B cell (primary cell): ENCODE data around the gene CREB3L1. TPM values are rescaled to one million over a fixed set of nuclear protein-coding genes. Genes with fewer than 3 reads are reported as not detected.

Source experiments
- ATAC-seq: fragments of 200-7000 bp; cut with Tn5 transposase; one replicate; pipeline ENCODE4 v1.10.0; 2021; ENCODE audit warnings: low read depth, mild to moderate bottlenecking, moderate number of reproducible peaks, moderate library complexity
- CTCF ChIA-PET: fragments of 350-600 bp; sonication (Branson Sonifier 250); formaldehyde crosslinking; loops from one replicate; lab custom pipeline; 2021; ENCODE audit warnings: antibody characterized with exemption, inconsistent platforms; lab: Charles Lee
- POLR2A ChIA-PET: fragments of 350-600 bp; sonication (Branson Sonifier 250); formaldehyde crosslinking; loops from one replicate; lab custom pipeline; 2021; ENCODE audit warnings: antibody characterized with exemption; lab: Charles Lee
- DNase-seq: peaks from one replicate; pipeline ENCODE4 v3.0.0; 2013
- H2AFZ ChIP-seq: 2 replicates; pipeline ENCODE4 v1.6.1; 2012; ENCODE audit warnings: mild to moderate bottlenecking, low read depth, low read length; ENCODE audit not compliant: insufficient read depth, poor library complexity, severe bottlenecking
- H3K27ac ChIP-seq, 2 donors: 1 replicate in 1 of 2; 2 replicates in 1 of 2; pipeline ENCODE4 v1.5.1; 2012 to 2013; ENCODE audit warnings: low read length in 2 of 2, mild to moderate bottlenecking in 2 of 2, moderate library complexity in 1 of 2
- H3K27me3 ChIP-seq, 4 experiments: fragments of 200-600 bp in 1 of 4; sonication (generic) in 1 of 4; replicated peaks in 1 of 4; 1 replicate in 2 of 4; 2 replicates in 2 of 4; pipeline versions ENCODE4 v1.6.1 to v1.7.0; 2013 to 2016; ENCODE audit warnings: low read length in 3 of 4, mild to moderate bottlenecking in 2 of 4, mixed read lengths in 1 of 4, moderate library complexity in 1 of 4; ENCODE audit not compliant: insufficient read depth in 4 of 4, control insufficient read depth in 3 of 4; ENCODE audit errors: control extremely low read depth in 1 of 4
- H3K36me3 ChIP-seq, 2 experiments: replicated peaks in 1 of 2; 1 replicate in 1 of 2; 2 replicates in 1 of 2; pipeline versions ENCODE4 v1.6.1 to v1.7.1; 2013; ENCODE audit warnings: low read length in 1 of 2; ENCODE audit not compliant: insufficient read depth in 2 of 2, control insufficient read depth in 1 of 2; ENCODE audit errors: control extremely low read depth in 1 of 2, extremely low read depth in 1 of 2
- H3K4me1 ChIP-seq, 2 donors: fragments of 200-600 bp in 1 of 2; sonication (generic) in 1 of 2; 1 replicate in 1 of 2; 2 replicates in 1 of 2; pipeline versions ENCODE4 v1.5.1 to v1.6.1; 2013 to 2017; ENCODE audit warnings: low read length in 2 of 2; ENCODE audit not compliant: control insufficient read depth in 2 of 2, insufficient read depth in 2 of 2
- H3K4me2 ChIP-seq: replicated peaks from 2 replicates; pipeline ENCODE3; 2012; ENCODE audit warnings: mild to moderate bottlenecking, low read depth, low read length; ENCODE audit not compliant: poor library complexity, severe bottlenecking
- H3K4me3 ChIP-seq, 5 experiments: fragments of 200-600 bp in 1 of 5; sonication (generic) in 1 of 5; 1 replicate in 3 of 5; 2 replicates in 2 of 5; pipeline versions ENCODE4 v1.5.1 to v1.7.0; 2011 to 2016; ENCODE audit warnings: low read length in 4 of 5, mild to moderate bottlenecking in 4 of 5, low read depth in 2 of 5, control low read depth in 1 of 5, moderate library complexity in 1 of 5; ENCODE audit not compliant: insufficient read depth in 1 of 5; ENCODE audit errors: control extremely low read depth in 1 of 5, extremely low read depth in 1 of 5
- H3K79me2 ChIP-seq: fragments of 200-600 bp; sonication (generic); one replicate; pipeline ENCODE4 v1.6.0; 2016; ENCODE audit warnings: low read length; ENCODE audit not compliant: control insufficient read depth, insufficient read depth
- H3K9ac ChIP-seq: fragments of 200-600 bp; sonication (generic); 2 replicates; pipeline ENCODE4 v1.6.1; 2017; ENCODE audit warnings: mild to moderate bottlenecking, low read length, moderate library complexity
- H3K9me3 ChIP-seq, 3 donors: one replicate each; pipeline versions ENCODE4 v1.6.1 to v1.7.1; 2013; ENCODE audit warnings: low read length in 2 of 3; ENCODE audit not compliant: control insufficient read depth in 2 of 3, insufficient read depth in 1 of 3; ENCODE audit errors: control extremely low read depth in 1 of 3
- H4K20me1 ChIP-seq: 2 replicates; pipeline ENCODE4 v1.6.0; 2012; ENCODE audit warnings: mild to moderate bottlenecking, low read length; ENCODE audit not compliant: insufficient read depth, control insufficient read depth, poor library complexity, severe bottlenecking
- H3K27ac Mint-ChIP-seq: one replicate; pipeline ENCODE4 v1.8.0; 2021; ENCODE audit warnings: mixed read lengths
- H3K27me3 Mint-ChIP-seq: one replicate; pipeline ENCODE4 v1.8.0; 2021; ENCODE audit warnings: mixed read lengths
- H3K4me1 Mint-ChIP-seq: one replicate; pipeline ENCODE4 v1.8.0; 2021; ENCODE audit warnings: mixed read lengths
- H3K4me3 Mint-ChIP-seq: one replicate; pipeline ENCODE4 v1.8.0; 2021; ENCODE audit warnings: mixed read lengths
- H3K9me3 Mint-ChIP-seq: one replicate; pipeline ENCODE4 v1.8.0; 2022; ENCODE audit warnings: mixed read lengths; ENCODE audit not compliant: insufficient read depth
- CTCF ChIP-seq: fragments of 200-600 bp; IDR thresholded peaks from one replicate; pipeline ENCODE4 v1.8.0; 2022; ENCODE audit warnings: antibody characterized with exemption, mild to moderate bottlenecking
- EZH2 ChIP-seq: IDR thresholded peaks from 2 replicates; pipeline ENCODE4 v1.6.1; 2012; ENCODE audit warnings: borderline replicate concordance, low read depth, mild to moderate bottlenecking, moderate library complexity, low read length; ENCODE audit not compliant: insufficient read depth, poor library complexity, severe bottlenecking
- WGBS: methylation state at CpG from one replicate; pipeline ENCODE4 v1.1.5; 2013; ENCODE audit warnings: missing lambda C conversion rate; ENCODE audit not compliant: insufficient coverage; 5-methylcytosine and 5-hydroxymethylcytosine counted together
- intact Hi-C: fragments of 100-400 bp; cut with micrococcal nuclease; formaldehyde crosslinking; loops from one replicate; pipeline ENCODE4 v1.10.0; 2022
- polyA plus RNA-seq: library from polyadenylated mRNA; depleted of rRNA; stranded (reverse); fragments of >200 nt; gene quantifications from 2 replicates; pipeline ENCODE4 v1.2.3, GENCODE V29; 2012
- total RNA-seq, 2 donors: library from RNA; stranded (reverse); fragments of 120-200 nt in 1 of 2; gene quantifications; 1 replicate in 1 of 2; 2 replicates in 1 of 2; pipeline versions ENCODE4 v1.2.3 to v1.2.4, GENCODE V29; 2013 to 2022

Gene CREB3L1
- total and polyA plus RNA-seq, 2 donors (not counting 1 experiment from before 2014, with no cell fraction given) = not detected

GRCh38 chr11:46272816-46273427 lies 4.5 kb upstream of the CREB3L1 start:
- H3K79me2 ChIP-seq = no peaks in the 10 kb centered on the region
- no peak overlapping the region for H3K4me3 ChIP-seq
- peaks cover 5 to 6% of the 10 kb centered on the region in 2 donors for H3K4me1 ChIP-seq
- H3K36me3 ChIP-seq = no peaks in the 10 kb centered on the region
- no peak for DNase-seq
- no peak overlapping the region for H3K4me2 ChIP-seq
- POLR2A ChIA-PET = no interaction called here
- Mint-ChIP-seq H3K9me3 (no peaks in the 10 kb centered on the region), H3K27ac (no peak overlapping the region), H3K4me3 (no peak overlapping the region), H3K27me3 (peaks cover 32% of the 10 kb centered on the region), H3K4me1 (peaks cover 5% of the 10 kb centered on the region)
- intact Hi-C loops = no loop called here
- H3K9ac ChIP-seq = no peak overlapping the region
- CTCF ChIA-PET = interaction anchor here (0.9 kb wide), 1 partner anchor 35 kb away, joined by 3 read pairs; no protein-coding TSS in a partner anchor
- peaks cover 0 to 16% (median 9%) of the 10 kb centered on the region in 4 experiments for H3K27me3 ChIP-seq
- WGBS = 96% methylated on average over 7 of the region's 9 CpGs
- no peak for ATAC-seq
- H3K27ac ChIP-seq = no peak overlapping the region
- H2AFZ ChIP-seq = no peak overlapping the region
- peaks cover 0 to 2% (median 0%) of the 10 kb centered on the region in 3 donors for H3K9me3 ChIP-seq
- no peaks in the 10 kb centered on the region for H4K20me1 ChIP-seq
- TF ChIP-seq EZH2 = no peak
- no peak for TF ChIP-seq CTCF

- Histone ChIP-seq H3K9me3 (peaks cover 0 to 2% (median 0%) of the 10 kb centered on the region in 3 donors), H3K4me1 (peaks cover 10 to 12% of the 10 kb centered on the region in 2 donors), H3K4me2 (no peak overlapping the region), H3K4me3 (no peak overlapping the region), H3K27ac (no peak overlapping the region), H3K79me2 (no peaks in the 10 kb centered on the region), H3K9ac (no peak overlapping the region), H2AFZ (no peak overlapping the region), H4K20me1 (no peaks in the 10 kb centered on the region), H3K27me3 (peaks cover 0 to 23% (median 13%) of the 10 kb centered on the region in 4 experiments), H3K36me3 (no peaks in the 10 kb centered on the region)
- ChIA-PET CTCF (interaction anchor here (0.6 to 0.7 kb wide), 2 partner anchors 45 to 67 kb away, joined by 3 read pairs; no protein-coding TSS in a partner anchor), POLR2A (no interaction called here)
- Mint-ChIP-seq H3K27ac (no peak overlapping the region), H3K27me3 (peaks cover 31% of the 10 kb centered on the region), H3K9me3 (no peaks in the 10 kb centered on the region), H3K4me3 (no peak overlapping the region), H3K4me1 (peaks cover 5% of the 10 kb centered on the region)
- TF ChIP-seq EZH2 (no peak), CTCF (no peak)
- intact Hi-C loops = no loop called here
- DNase-seq (no peak), ATAC-seq (no peak)
- 95% methylated on average over 3 of the region's 7 CpGs for WGBS
These were observed 3.8 kb upstream of the CREB3L1 start for GRCh38 chr11:46273511-46274205.
